Osteoblast (primary cell): Measurements from ENCODE around the gene GDPGP1. TPM values are rescaled to one million over a fixed set of nuclear protein-coding genes. Genes with fewer than 3 reads are reported as not detected.
A peak's percentile ranks its signal among the peaks of the same experiment; 100 is the strongest.

Experiments
- DNase-seq: peaks from one replicate; pipeline ENCODE4 v3.0.0; 2011; ENCODE audit warnings: low spot score, mixed read lengths; ENCODE audit not compliant: insufficient read length; ENCODE audit errors: missing footprints
- H2AFZ ChIP-seq: 2 replicates; pipeline ENCODE4 v1.6.0; 2011; ENCODE audit warnings: mild to moderate bottlenecking, low read length
- H3K27ac ChIP-seq: 2 replicates; pipeline ENCODE4 v1.5.1; 2011; ENCODE audit warnings: mild to moderate bottlenecking, low read depth, low read length, moderate library complexity
- H3K27me3 ChIP-seq: 2 replicates; pipeline ENCODE4 v1.6.0; 2012; ENCODE audit warnings: mild to moderate bottlenecking, control low read depth, inconsistent platforms, low read length, moderate library complexity; ENCODE audit not compliant: insufficient read depth
- H3K36me3 ChIP-seq: 2 replicates; pipeline ENCODE4 v1.5.1; 2011; ENCODE audit warnings: mild to moderate bottlenecking, low read length, control low read depth, moderate library complexity; ENCODE audit not compliant: insufficient read depth
- H3K4me1 ChIP-seq: 2 replicates; pipeline ENCODE4 v1.5.1; 2011; ENCODE audit warnings: mild to moderate bottlenecking, low read length, control low read depth, moderate library complexity; ENCODE audit not compliant: insufficient read depth
- H3K4me2 ChIP-seq: 2 replicates; pipeline ENCODE4 v1.6.0; 2011; ENCODE audit warnings: mild to moderate bottlenecking, low read length; ENCODE audit not compliant: insufficient read depth
- H3K4me3 ChIP-seq: fragments of 200-600 bp; sonication (generic); 3 replicates; pipeline ENCODE4 v1.5.1; 2012; ENCODE audit warnings: mild to moderate bottlenecking, low read length, inconsistent platforms; ENCODE audit not compliant: insufficient read depth
- H3K79me2 ChIP-seq: 2 replicates; pipeline ENCODE4 v1.6.0; 2012; ENCODE audit warnings: mild to moderate bottlenecking, low read length, control low read depth, inconsistent platforms; ENCODE audit not compliant: insufficient read depth
- H3K9me3 ChIP-seq: 2 replicates; pipeline ENCODE4 v1.5.1; 2011; ENCODE audit warnings: low read depth, low read length, control low read depth
- H4K20me1 ChIP-seq: 2 replicates; pipeline ENCODE4 v1.6.0; 2012; ENCODE audit warnings: mild to moderate bottlenecking, low read length, control low read depth; ENCODE audit not compliant: insufficient read depth
- CTCF ChIP-seq: IDR thresholded peaks from 2 replicates; pipeline ENCODE4 v1.5.1; 2011; ENCODE audit warnings: mild to moderate bottlenecking, low read depth, low read length, moderate library complexity; ENCODE audit errors: extremely low read depth
- total RNA-seq: library from RNA; depleted of rRNA; stranded (reverse); fragments of >200 nt; gene quantifications from 2 replicates; pipeline ENCODE4 v1.2.3, GENCODE V29; 2012

GDPGP1 gene
- total RNA-seq, 1 donor: 8.0 TPM

GRCh38 chr15:90241343-90242192 lies 7.6 kb downstream of the GDPGP1 start:
- Histone ChIP-seq H3K4me2 (no peak overlapping the region), H3K27me3 (no peaks in the 10 kb centered on the region), H4K20me1 (no peaks in the 10 kb centered on the region), H3K4me3 (no peak overlapping the region), H3K36me3 (peaks cover 15% of the 10 kb centered on the region), H2AFZ (no peak overlapping the region), H3K27ac (no peak overlapping the region), H3K79me2 (no peaks in the 10 kb centered on the region), H3K9me3 (no peaks in the 10 kb centered on the region), H3K4me1 (no peaks in the 10 kb centered on the region)
- no peak for DNase-seq
- TF ChIP-seq CTCF: no peak

- no peak overlapping the region for H2AFZ ChIP-seq
- no peaks in the 10 kb centered on the region for H3K79me2 ChIP-seq
- H3K4me2 ChIP-seq: no peak overlapping the region
- H3K4me3 ChIP-seq: no peak overlapping the region
- H4K20me1 ChIP-seq: no peaks in the 10 kb centered on the region
- no peaks in the 10 kb centered on the region for H3K9me3 ChIP-seq
- H3K27me3 ChIP-seq: no peaks in the 10 kb centered on the region
- no peak overlapping the region for H3K27ac ChIP-seq
- peaks cover 4% of the 10 kb centered on the region for H3K4me1 ChIP-seq
- DNase-seq: peak; percentile 43
- H3K36me3 ChIP-seq: peaks cover 5% of the 10 kb centered on the region
- TF ChIP-seq CTCF: no peak
These were observed 10.1 kb downstream of the GDPGP1 start for GRCh38 chr15:90243943-90244639.

- DNase-seq: no peak
- Histone ChIP-seq H4K20me1 (no peaks in the 10 kb centered on the region), H2AFZ (peak overlapping the region; percentile 96), H3K27me3 (peaks cover 4% of the 10 kb centered on the region), H3K4me2 (peak overlapping the region; percentile 87), H3K27ac (no peak overlapping the region), H3K4me1 (peaks cover 5% of the 10 kb centered on the region), H3K9me3 (no peaks in the 10 kb centered on the region), H3K79me2 (no peaks in the 10 kb centered on the region), H3K4me3 (peak overlapping the region; percentile 82), H3K36me3 (no peaks in the 10 kb centered on the region)
- no peak for TF ChIP-seq CTCF
These were observed 14.8 kb downstream of the GDPGP1 start for GRCh38 chr15:90248789-90249202.

- peak within 1 kb of the TSS; percentile 96 for H2AFZ ChIP-seq
- H3K36me3 ChIP-seq: no peaks in the 10 kb centered on the region
- peak; percentile 96 for DNase-seq
- peaks cover 4% of the 10 kb centered on the region for H3K27me3 ChIP-seq
- H3K9me3 ChIP-seq: no peaks in the 10 kb centered on the region
- peak within 1 kb of the TSS; percentile 87 for H3K4me2 ChIP-seq
- H4K20me1 ChIP-seq: no peaks in the 10 kb centered on the region
- H3K27ac ChIP-seq: no peak within 1 kb of the TSS
- peaks cover 5% of the 10 kb centered on the region for H3K4me1 ChIP-seq
- TF ChIP-seq CTCF: no peak
- H3K79me2 ChIP-seq: no peaks in the 10 kb centered on the region
- peak within 1 kb of the TSS; percentile 82 for H3K4me3 ChIP-seq
These were observed 15.3 kb downstream of the GDPGP1 start, which contains the start of gene TTLL13 for GRCh38 chr15:90249203-90249863. TTLL13 (plus strand) TSS chr15:90249556; CDS start chr15:90250631, 1,075 bp downstream.
